Activated CD4-positive, alpha-beta memory T cell treated with anti-CD3 and anti-CD28 coated beads, Interleukin-2, amount 10 ng/mL, durations not matched to agents 7 days and 5 days (primary cell): Measurements from ENCODE around the gene PSMB8. TPM values are rescaled to one million over a fixed set of nuclear protein-coding genes. Genes with fewer than 3 reads are reported as not detected.

Experiments used
- CTCF ChIA-PET: fragments of 350-600 bp; sonication (Branson Sonifier 250); formaldehyde crosslinking; loops from one replicate; lab custom pipeline; 2021; ENCODE audit warnings: antibody characterized with exemption, inconsistent platforms; lab: Charles Lee
- POLR2A ChIA-PET: fragments of 350-600 bp; sonication (Branson Sonifier 250); formaldehyde crosslinking; loops from one replicate; lab custom pipeline; 2021; ENCODE audit warnings: antibody characterized with exemption; lab: Charles Lee
- DNase-seq: peaks from one replicate; pipeline ENCODE4 v3.0.0-alpha.2; 2020
- H3K27ac Mint-ChIP-seq: one replicate; pipeline ENCODE4 v1.8.0; 2021; ENCODE audit warnings: mild to moderate bottlenecking, mixed read lengths
- H3K27me3 Mint-ChIP-seq: one replicate; pipeline ENCODE4 v1.8.0; 2021; ENCODE audit warnings: mixed read lengths
- H3K36me3 Mint-ChIP-seq: one replicate; pipeline ENCODE4 v1.8.0; 2021; ENCODE audit warnings: low read depth, mixed read lengths
- H3K4me1 Mint-ChIP-seq: one replicate; pipeline ENCODE4 v1.8.0; 2021; ENCODE audit warnings: mixed read lengths
- H3K4me3 Mint-ChIP-seq: one replicate; pipeline ENCODE4 v1.8.0; 2021; ENCODE audit warnings: mild to moderate bottlenecking, mixed read lengths
- H3K9me3 Mint-ChIP-seq: one replicate; pipeline ENCODE4 v1.8.0; 2021; ENCODE audit warnings: mixed read lengths
- total RNA-seq, 2 experiments: library from RNA; stranded (reverse); gene quantifications; one replicate each; pipeline ENCODE4 v1.2.3, GENCODE V29; 2021

The PSMB8 gene
- total RNA-seq, 2 experiments from 2014 or later: 389 to 401 TPM

- Mint-ChIP-seq H3K36me3 (peaks cover 90% of the 10 kb centered on the region), H3K27me3 (no peaks in the 10 kb centered on the region), H3K4me1 (peaks cover 57% of the 10 kb centered on the region), H3K4me3 (peak overlapping the region; percentile 100), H3K27ac (peak overlapping the region; percentile 99), H3K9me3 (no peaks in the 10 kb centered on the region)
- ChIA-PET POLR2A (interaction anchor here (0.8 to 9.4 kb wide), 11 partner anchors 9 to 728 kb away, joined by 3 to 1055 read pairs (median 6); partner anchors contain the start of genes ATF6B, BRD2, PSMB8 and TAP2), CTCF (interaction anchor here (1.1 to 9.6 kb wide), 11 partner anchors 11 to 423 kb away, joined by 3 to 337 read pairs (median 7); partner anchors contain the start of genes PSMB8 and TAP2)
- no peak for DNase-seq
These were observed 11.8 kb upstream of the PSMB8 start for GRCh38 chr6:32855467-32856174.

DNA sequence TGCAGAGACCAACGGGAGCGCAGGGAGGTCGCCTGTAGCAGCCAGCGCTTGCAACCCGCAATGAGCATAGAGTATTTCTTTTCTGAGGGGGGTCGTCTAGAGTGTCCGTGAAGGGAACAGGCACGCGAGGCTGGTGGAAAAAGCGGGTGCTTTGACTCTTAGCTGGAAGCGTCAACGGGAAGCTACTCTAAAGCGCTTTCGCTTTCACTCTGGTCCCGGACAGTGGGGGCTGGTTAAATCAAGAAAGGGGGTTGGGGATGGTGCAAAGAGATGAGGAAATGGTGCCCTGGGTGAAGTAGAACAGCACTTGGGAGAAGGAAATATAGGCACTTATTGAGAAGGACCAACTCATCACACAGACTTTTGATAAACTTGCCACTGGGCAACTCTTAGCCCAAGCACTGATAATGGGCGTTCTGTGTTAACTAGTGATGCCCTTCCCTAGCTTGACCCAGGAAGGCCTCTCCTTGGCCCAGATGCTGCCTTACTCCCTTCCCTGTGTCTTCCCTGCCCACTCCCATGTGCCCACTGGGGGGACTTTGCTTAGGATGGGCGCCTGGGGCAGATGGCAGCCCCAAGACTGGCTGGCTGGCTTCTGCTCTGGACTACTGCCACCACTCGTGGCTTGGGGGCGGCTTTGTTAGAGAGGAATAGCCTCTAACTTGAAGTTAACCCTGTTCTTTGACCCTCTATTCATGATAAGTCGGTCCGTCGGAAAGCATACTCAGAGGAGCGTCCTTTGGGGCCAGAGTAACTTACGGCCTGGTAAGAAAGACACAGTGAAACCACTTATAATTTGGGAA is 10.7 kb upstream of the PSMB8 start:
- no peaks in the 10 kb centered on the region for H3K9me3 Mint-ChIP-seq

DNA sequence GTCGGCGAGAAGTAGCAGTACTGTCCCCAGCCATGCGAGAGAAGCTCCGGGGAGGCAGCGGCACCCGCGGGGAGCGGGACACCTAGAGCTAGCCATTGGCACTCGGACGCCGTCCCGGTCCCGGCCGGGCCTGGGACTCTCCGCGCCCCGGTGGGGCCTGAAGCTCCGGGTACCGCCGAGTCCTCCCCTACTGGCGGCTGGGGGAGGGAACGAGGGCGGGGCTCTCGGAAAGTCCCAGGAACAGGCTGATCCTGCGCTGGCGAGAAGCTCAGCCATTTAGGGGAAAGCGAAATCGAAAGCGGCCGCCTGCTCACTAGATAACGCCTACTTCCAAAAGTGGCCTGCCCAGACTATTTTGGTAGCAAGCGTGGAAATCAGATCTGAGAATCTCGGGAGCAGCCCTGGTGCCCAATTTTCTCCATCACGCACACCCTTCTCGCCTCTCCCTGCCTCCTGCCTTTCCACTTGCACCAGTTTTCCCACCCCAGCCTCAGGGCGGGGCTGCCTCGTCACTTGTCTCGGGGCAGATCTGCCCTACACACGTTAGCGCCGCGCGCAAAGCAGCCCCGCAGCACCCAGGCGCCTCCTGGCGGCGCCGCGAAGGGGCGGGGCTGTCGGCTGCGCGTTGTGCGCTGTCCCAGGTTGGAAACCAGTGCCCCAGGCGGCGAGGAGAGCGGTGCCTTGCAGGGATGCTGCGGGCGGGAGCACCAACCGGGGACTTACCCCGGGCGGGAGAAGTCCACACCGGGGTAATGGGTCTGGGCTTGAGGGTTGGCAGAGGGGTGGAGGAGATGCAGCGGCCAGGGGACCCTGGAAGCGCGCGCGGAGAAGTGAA is 9.9 kb upstream of the PSMB8 start, which contains the start of the genes PSMB9 and TAP1:
PSMB9 (plus strand) TSS at position 652 of the 835 bp plus-strand sequence; CDS start at position 690, 38 bp downstream.
TAP1 (minus strand) TSS at position 164 of the 835 bp plus-strand sequence; CDS start at position 96, 68 bp downstream.
- Mint-ChIP-seq H3K9me3 (no peaks in the 10 kb centered on the region), H3K36me3 (peaks cover 91% of the 10 kb centered on the region), H3K4me1 (peaks cover 59% of the 10 kb centered on the region), H3K27me3 (no peaks in the 10 kb centered on the region), H3K27ac (peak within 1 kb of the TSS; percentile 99), H3K4me3 (peak within 1 kb of the TSS; percentile 100)
- DNase-seq: peak; percentile 95
- ChIA-PET CTCF (interaction anchor here (0.6 to 9.6 kb wide), 20 partner anchors 9 to 395 kb away, joined by 3 to 337 read pairs (median 6); partner anchors contain the start of genes BRD2, HLA-DMA, PSMB8 and RING1), POLR2A (interaction anchor here (0.8 to 9.4 kb wide), 28 partner anchors 11 to 1189 kb away, joined by 3 to 1055 read pairs (median 4); partner anchors contain the start of genes ATF6B, BRD2, GPANK1 and GPSM3)

More for the DNA sequence above, 10.7 kb upstream of the PSMB8 start:
- CTCF ChIA-PET: interaction anchor here (1.1 to 9.6 kb wide), 13 partner anchors 9 to 422 kb away, joined by 3 to 337 read pairs (median 11); partner anchors contain the start of genes BRD2, PSMB8 and TAP2
- H3K36me3 Mint-ChIP-seq: peaks cover 92% of the 10 kb centered on the region
- peak overlapping the region; percentile 99 for H3K27ac Mint-ChIP-seq
- POLR2A ChIA-PET: interaction anchor here (0.8 to 9.4 kb wide), 18 partner anchors 10 to 1190 kb away, joined by 3 to 1055 read pairs (median 4); partner anchors contain the start of genes BRD2, GPANK1, HLA-DPB1 and PSMB8
- peaks cover 62% of the 10 kb centered on the region for H3K4me1 Mint-ChIP-seq
- peak overlapping the region; percentile 100 for H3K4me3 Mint-ChIP-seq
- no peaks in the 10 kb centered on the region for H3K27me3 Mint-ChIP-seq
- DNase-seq: peak; percentile 69

DNA sequence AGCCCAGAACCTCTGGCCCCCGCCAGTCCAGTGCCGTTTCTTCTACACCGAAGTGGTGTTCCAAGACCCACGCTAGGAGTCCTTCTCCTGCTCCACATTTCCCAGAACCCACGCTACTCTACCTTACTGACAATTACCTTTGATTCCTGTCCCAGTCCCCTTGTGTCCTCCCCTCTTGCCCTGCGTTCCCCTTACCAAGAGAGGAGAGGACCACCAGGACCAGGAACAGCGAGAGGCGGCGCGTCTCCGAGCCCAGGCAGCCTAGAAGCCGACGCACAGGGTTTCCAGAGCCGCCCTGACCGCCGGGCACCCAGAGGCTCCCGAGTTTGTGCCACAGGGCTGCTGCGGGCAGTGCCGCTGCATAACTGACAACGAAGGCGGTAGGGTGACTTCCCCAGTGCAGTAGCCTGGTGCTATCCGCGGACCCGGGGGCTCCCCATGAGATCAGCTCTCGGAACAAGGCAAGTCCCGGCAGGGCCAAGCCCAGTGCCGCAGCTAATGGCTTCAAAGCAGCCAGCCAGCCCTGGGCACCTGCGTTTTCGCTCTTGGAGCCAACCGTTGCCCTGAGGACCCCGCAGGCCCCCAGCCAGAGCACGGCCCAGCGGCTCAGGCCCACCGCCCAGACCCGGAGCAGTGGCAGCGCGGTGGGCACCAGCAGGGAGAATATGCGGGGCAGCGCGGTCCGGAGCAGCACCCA is 9.1 kb upstream of the PSMB8 start:
- ChIA-PET CTCF (interaction anchor here (0.6 to 9.6 kb wide), 16 partner anchors 8 to 396 kb away, joined by 3 to 337 read pairs (median 7); partner anchors contain the start of genes HLA-DMA, PSMB8, RING1 and TAP2), POLR2A (interaction anchor here (0.7 to 9.4 kb wide), 23 partner anchors 11 to 1188 kb away, joined by 3 to 1055 read pairs (median 4); partner anchors contain the start of genes ATF6B, BRD2, GPANK1 and GPSM3)
- Mint-ChIP-seq H3K27me3 (no peaks in the 10 kb centered on the region), H3K36me3 (peaks cover 91% of the 10 kb centered on the region), H3K9me3 (no peaks in the 10 kb centered on the region), H3K27ac (peak overlapping the region; percentile 99), H3K4me3 (peak overlapping the region; percentile 100), H3K4me1 (peaks cover 60% of the 10 kb centered on the region)
- peak; percentile 53 for DNase-seq

DNA sequence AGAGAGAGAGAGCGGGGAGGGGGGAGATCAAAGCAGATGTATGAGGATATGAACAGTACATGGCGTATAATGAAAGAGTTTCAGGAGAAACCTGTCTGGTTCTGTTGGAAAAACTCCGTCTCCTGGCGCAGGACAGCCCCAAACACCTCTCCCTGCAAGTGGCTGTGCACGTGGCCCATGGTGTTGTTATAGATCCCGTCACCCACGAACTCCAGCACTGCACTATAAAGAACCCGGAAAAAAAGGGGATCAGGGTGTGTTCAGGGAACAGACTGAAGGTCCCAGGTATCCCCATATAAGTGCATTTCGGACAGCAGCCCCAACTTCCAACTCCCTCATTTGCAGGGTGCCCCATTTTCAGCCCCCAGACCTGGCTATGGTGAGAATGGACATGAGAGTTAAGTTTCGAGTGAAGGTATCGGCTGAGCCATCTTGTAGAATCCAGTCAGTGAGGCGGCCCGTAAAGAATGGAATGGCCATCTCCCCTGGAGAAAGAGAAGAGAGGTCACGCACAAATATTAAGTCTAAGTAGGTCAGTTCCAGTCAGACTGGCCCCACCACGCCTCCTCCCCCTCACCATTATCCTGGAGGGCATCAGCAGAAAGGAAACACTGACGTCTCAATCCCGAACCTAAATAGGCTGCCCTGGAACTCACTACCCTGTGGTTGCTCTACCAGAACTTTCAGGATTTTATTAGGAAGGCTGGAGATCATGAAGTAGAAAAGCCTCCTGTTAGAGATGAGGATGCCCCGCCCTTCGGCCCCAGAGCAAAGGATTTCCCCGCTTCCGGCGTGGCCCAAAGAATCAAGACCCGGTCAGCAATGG is 8.4 kb upstream of the PSMB8 start:
- POLR2A ChIA-PET: interaction anchor here (0.7 to 9.4 kb wide), 14 partner anchors 12 to 724 kb away, joined by 3 to 1055 read pairs (median 4); partner anchors contain the start of genes ATF6B, BRD2, GPSM3 and HLA-DMB
- peaks cover 60% of the 10 kb centered on the region for H3K4me1 Mint-ChIP-seq
- no peaks in the 10 kb centered on the region for H3K27me3 Mint-ChIP-seq
- peak; percentile 52 for DNase-seq
- peak overlapping the region; percentile 99 for H3K27ac Mint-ChIP-seq
- H3K36me3 Mint-ChIP-seq: peaks cover 91% of the 10 kb centered on the region
- CTCF ChIA-PET: interaction anchor here (1.2 to 9.6 kb wide), 8 partner anchors 12 to 119 kb away, joined by 3 to 337 read pairs (median 20); partner anchors contain the start of genes HLA-DMA and TAP2
- no peaks in the 10 kb centered on the region for H3K9me3 Mint-ChIP-seq
- H3K4me3 Mint-ChIP-seq: peak overlapping the region; percentile 100

DNA sequence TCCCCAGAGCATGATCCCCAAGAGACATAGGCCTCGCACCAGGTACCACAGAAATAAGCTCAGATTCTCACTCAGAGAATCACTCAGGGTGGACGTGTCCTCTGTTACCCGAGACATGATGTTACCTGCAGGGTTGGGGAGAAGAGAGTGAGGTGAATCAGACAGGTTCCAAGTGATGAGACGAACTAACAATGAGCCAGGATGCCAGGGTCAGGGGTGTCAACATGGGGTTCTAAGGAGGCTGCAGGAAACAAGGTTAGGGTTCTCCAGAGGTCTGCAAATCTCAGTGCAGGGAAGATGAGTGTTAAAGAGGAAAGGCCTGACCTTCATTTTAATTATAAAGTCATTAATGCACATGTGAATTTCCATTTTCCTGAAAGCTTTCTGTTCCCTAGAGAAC is 7.2 kb upstream of the PSMB8 start:
- Mint-ChIP-seq H3K9me3 (no peaks in the 10 kb centered on the region), H3K27ac (peak overlapping the region; percentile 99), H3K36me3 (peaks cover 91% of the 10 kb centered on the region), H3K27me3 (no peaks in the 10 kb centered on the region), H3K4me3 (peak overlapping the region; percentile 100), H3K4me1 (peaks cover 60% of the 10 kb centered on the region)
- no peak for DNase-seq
- CTCF ChIA-PET: interaction anchor here (1.0 to 3.3 kb wide), 4 partner anchors 9 to 133 kb away, joined by 3 to 29 read pairs (median 7); partner anchors contain the start of gene TAP2
- POLR2A ChIA-PET: interaction anchor here (0.6 to 3.7 kb wide), 6 partner anchors 8 to 651 kb away, joined by 3 to 80 read pairs (median 4); partner anchors contain the start of genes BRD2 and TAP2

GRCh38 chr6:32849126-32849525 is 5.3 kb upstream of the PSMB8 start:
- DNase-seq: no peak

GRCh38 chr6:32847795-32848194 is 3.9 kb upstream of the PSMB8 start:
- DNase-seq: no peak
- H3K27me3 Mint-ChIP-seq: no peaks in the 10 kb centered on the region
- H3K4me1 Mint-ChIP-seq: peaks cover 60% of the 10 kb centered on the region
- ChIA-PET CTCF (interaction anchor here (1.3 kb wide), 1 partner anchor 9 kb away, joined by 5 read pairs; the partner anchor contains the start of gene TAP2), POLR2A (interaction anchor here (3.0 to 16.8 kb wide), 3 partner anchors 9 to 123 kb away, joined by 11 to 1055 read pairs (median 656); partner anchors contain the start of genes BRD2, PSMB9, TAP1 and TAP2)
- H3K36me3 Mint-ChIP-seq: peaks cover 96% of the 10 kb centered on the region
- H3K4me3 Mint-ChIP-seq: peak overlapping the region; percentile 97
- H3K9me3 Mint-ChIP-seq: no peaks in the 10 kb centered on the region
- H3K27ac Mint-ChIP-seq: peak overlapping the region; percentile 99

More at GRCh38 chr6:32849126-32849525, 5.3 kb upstream of the PSMB8 start:
- ChIA-PET CTCF (interaction anchor here (0.7 to 3.3 kb wide), 3 partner anchors 9 to 19 kb away, joined by 3 to 29 read pairs (median 10); partner anchors contain the start of gene TAP2), POLR2A (interaction anchor here (1.0 to 3.7 kb wide), 3 partner anchors 9 to 122 kb away, joined by 3 to 80 read pairs (median 61); partner anchors contain the start of genes BRD2 and TAP2)
- H3K27ac Mint-ChIP-seq: peak overlapping the region; percentile 99
- H3K9me3 Mint-ChIP-seq: no peaks in the 10 kb centered on the region
- peaks cover 60% of the 10 kb centered on the region for H3K4me1 Mint-ChIP-seq
- H3K36me3 Mint-ChIP-seq: peaks cover 90% of the 10 kb centered on the region
- no peaks in the 10 kb centered on the region for H3K27me3 Mint-ChIP-seq
- H3K4me3 Mint-ChIP-seq: peak overlapping the region; percentile 97

DNA sequence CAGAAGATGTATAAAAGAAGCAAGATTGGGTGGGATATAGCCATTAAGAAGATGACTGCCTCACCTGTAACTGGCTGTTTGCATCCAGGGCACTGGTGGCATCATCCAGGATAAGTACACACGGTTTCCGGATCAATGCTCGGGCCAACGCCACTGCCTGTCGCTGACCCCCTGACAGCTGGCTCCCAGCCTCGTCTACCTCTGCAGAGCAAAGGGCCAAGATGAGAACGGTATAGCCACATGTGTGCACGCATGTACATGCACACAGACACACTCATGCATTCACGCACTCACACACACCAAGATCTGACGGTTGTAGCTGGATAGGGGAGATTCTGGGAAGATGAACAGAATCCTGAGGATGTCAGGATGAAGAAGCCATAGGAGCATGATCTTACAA is 3.2 kb upstream of the PSMB8 start:
- CTCF ChIA-PET: interaction anchor here (1.3 to 3.9 kb wide), 3 partner anchors 9 to 21 kb away, joined by 5 to 96 read pairs (median 34); partner anchors contain the start of genes PSMB9, TAP1 and TAP2
- POLR2A ChIA-PET: interaction anchor here (3.0 to 16.8 kb wide), 4 partner anchors 9 to 124 kb away, joined by 11 to 1055 read pairs (median 357); partner anchors contain the start of genes BRD2, PSMB9, TAP1 and TAP2
- Mint-ChIP-seq H3K27ac (peak overlapping the region; percentile 99), H3K36me3 (peaks cover 96% of the 10 kb centered on the region), H3K4me3 (peak overlapping the region; percentile 97), H3K4me1 (peaks cover 64% of the 10 kb centered on the region), H3K27me3 (no peaks in the 10 kb centered on the region), H3K9me3 (no peaks in the 10 kb centered on the region)
- DNase-seq: no peak
